HG02938 (cell line): ENCODE results near the gene TPPP.

Source experiments
- ATAC-seq: cut with Tn5 transposase; IDR thresholded peaks from one replicate; pipeline ENCODE4 v1.9.1; 2021; ENCODE audit warnings: mild to moderate bottlenecking, moderate library complexity; ENCODE audit not compliant: unreplicated experiment

The TPPP gene

DNA sequence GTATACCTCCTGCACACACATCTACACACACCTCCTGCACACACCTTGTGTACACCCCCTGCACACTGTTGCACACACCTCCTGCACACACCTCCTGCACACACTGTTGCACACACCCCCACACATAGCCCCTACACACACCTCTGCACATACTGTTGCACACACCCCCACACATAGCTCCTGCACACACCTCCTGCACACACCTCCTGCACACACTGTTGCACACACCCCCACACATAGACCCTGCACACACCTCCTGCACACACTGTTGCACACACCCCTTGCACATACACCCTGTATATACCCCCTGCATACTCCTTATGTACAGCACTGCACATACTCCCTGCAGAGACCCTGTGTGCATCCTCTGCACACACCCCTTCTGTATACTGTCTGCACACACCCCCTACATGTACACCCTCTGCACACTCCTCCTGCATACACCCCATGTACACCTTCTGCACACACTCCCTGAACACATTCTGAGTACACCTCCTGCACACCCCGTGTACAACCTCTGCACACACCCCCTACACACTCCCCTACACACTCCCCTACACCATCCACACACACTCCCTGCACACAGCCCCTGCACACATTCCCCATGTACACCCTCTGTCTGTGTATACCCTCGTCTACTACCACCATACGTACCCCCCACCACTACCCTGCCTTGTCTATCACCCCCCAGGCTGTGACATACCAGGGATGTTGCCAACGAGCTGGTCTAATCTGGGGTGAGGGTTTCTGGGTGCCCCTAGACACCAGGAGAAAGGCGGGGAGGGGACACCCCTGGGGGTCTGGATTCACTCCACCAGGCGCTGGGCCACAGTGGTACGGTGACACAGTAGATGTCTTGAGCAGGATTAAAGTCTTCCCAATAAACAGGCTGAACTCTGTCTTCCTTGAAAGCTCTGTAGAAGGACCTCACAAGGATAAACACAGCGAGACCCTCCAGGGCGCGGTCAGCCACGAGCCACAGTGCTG, 82.1 kb downstream of the TPPP start:
- no peak for ATAC-seq

DNA sequence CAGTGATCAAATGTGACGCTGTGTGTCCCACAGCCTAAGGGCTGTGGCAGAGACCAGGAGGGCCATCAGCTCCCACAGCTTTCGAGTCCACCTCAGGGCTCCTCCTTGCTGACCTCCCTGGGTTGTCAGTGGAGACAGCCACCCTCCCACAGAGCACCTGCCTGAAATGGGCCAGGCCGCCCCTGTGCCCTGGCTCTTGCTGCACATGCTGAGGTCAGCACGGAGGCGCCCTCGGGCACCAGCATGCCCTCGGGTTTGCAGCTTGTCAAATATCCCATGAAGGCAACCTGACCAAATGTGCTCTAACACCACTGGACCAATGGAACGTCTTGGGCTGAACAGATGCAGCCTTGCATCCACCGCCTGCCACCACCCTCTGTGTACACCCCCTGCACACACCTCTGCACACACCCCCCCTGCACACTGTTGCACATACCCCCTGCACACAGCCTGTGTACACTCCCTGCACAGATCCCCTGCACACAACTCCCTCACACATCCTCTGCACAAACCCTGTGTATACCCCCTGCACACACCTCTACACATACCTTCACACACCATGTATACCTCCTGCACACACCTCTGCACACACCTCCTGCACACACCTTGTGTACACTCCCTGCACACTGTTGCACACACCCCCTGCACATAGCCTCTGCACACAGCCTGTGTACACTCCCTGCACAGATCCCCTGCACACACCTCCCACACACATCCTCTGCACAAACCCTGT, 83.0 kb downstream of the TPPP start:
- no peak for ATAC-seq
